Transverse colon (tissue), 4 donors: ENCODE data around the gene AFF1. TPM values are rescaled to one million over a fixed set of nuclear protein-coding genes. Genes with fewer than 3 reads are reported as not detected.

ENCODE experiments used
- DNase-seq: peaks from one replicate; pipeline ENCODE4 v3.0.0-alpha.2; 2019
- H3K27ac ChIP-seq, 4 donors: fragments of 200-600 bp; sonication (generic); 2 replicates each; pipeline ENCODE4 v1.5.1; 2016 to 2018; ENCODE audit warnings: inconsistent platforms in 4 of 4
- H3K27me3 ChIP-seq: fragments of 200-600 bp; sonication (generic); 2 replicates; pipeline ENCODE4 v1.5.1; 2017; ENCODE audit warnings: inconsistent platforms
- H3K36me3 ChIP-seq, 4 donors: fragments of 200-600 bp; sonication (generic); 2 replicates each; pipeline ENCODE4 v1.5.1; 2017 to 2019; ENCODE audit warnings: inconsistent platforms in 4 of 4
- H3K4me1 ChIP-seq, 4 donors: fragments of 200-600 bp; sonication (generic); 2 replicates each; pipeline ENCODE4 v1.5.1; 2017 to 2020; ENCODE audit warnings: inconsistent platforms in 4 of 4
- H3K4me3 ChIP-seq, 4 donors: fragments of 200-600 bp; sonication (generic); 1 replicate in 1 of 4; 2 replicates in 3 of 4; pipeline versions ENCODE4 v1.5.1 to v1.6.1; 2017 to 2019; ENCODE audit warnings: inconsistent platforms in 4 of 4
- H3K9me3 ChIP-seq, 2 donors: fragments of 200-600 bp; sonication (generic); 2 replicates each; pipeline ENCODE4 v1.5.1; 2017 to 2019; ENCODE audit warnings: inconsistent platforms in 2 of 2
- EP300 ChIP-seq: sonication (generic); formaldehyde crosslinking; IDR thresholded peaks from one replicate; pipeline ENCODE4 v1.6.1; 2017; ENCODE audit warnings: antibody characterized with exemption, low read depth
- POLR2A ChIP-seq: fragments of 450-650 bp; IDR thresholded peaks from one replicate; pipeline ENCODE4 v1.6.1; 2016; ENCODE audit warnings: antibody characterized with exemption, mild to moderate bottlenecking, moderate library complexity
- POLR2AphosphoS5 ChIP-seq, 3 donors: sonication (generic); formaldehyde crosslinking; IDR thresholded peaks; one replicate each; pipeline ENCODE4 v1.6.1; 2016; ENCODE audit warnings: antibody characterized with exemption in 3 of 3
- WGBS, 2 donors: methylation state at CpG; one replicate each; pipeline ENCODE4 v1.1.5; 2018; ENCODE audit warnings: low coverage in 1 of 2; 5-methylcytosine and 5-hydroxymethylcytosine counted together
- in situ Hi-C, 4 donors: fragments of 200-750 bp; cut with MboI; loops; one replicate each; pipeline versions ENCODE4 v1.15.0 to v1.15.1; 2017; ENCODE audit warnings: low sequenced_read_pairs in 3 of 4, low pct_ligation_motif_present in 1 of 4, low pct_unique_long_range_greater_than_20kb in 1 of 4
- intact Hi-C: fragments of 100-400 bp; cut with DNase I; formaldehyde crosslinking; loops from one replicate; pipeline ENCODE4 v1.15.1; 2023; ENCODE audit warnings: low total_unique reads
- total RNA-seq, 4 donors: library from RNA; depleted of rRNA; stranded (reverse); fragments of >200 nt; gene quantifications; one replicate each; pipeline ENCODE4 v1.1.0, GENCODE V29; 2016
- TF ChIP-seq, protein P1 (sequence below), 5 experiments: fragments of 200-600 bp in 3 of 5; fragments of 450-650 bp in 2 of 5; sonication (generic) in 3 of 5; IDR thresholded peaks; 1 replicate in 2 of 5; 2 replicates in 3 of 5; pipeline ENCODE4 v1.5.1; 2016 to 2017; ENCODE audit warnings: antibody characterized with exemption in 5 of 5, inconsistent platforms in 3 of 5, mild to moderate bottlenecking in 2 of 5, moderate library complexity in 1 of 5

The AFF1 gene
- total RNA-seq, 4 donors from 2014 or later, result 77.1 to 151 (median 97.0) TPM

GRCh38 chr4:86892636-86892960 is 42.2 kb upstream of the AFF1 start:
- Histone ChIP-seq H3K9me3 (no peaks in the 10 kb centered on the region), H3K4me3 (peak overlapping the region; percentile 50 to 73 (median 68)), H3K4me1 (peaks cover 3 to 17% (median 5%) of the 10 kb centered on the region in 4 donors), H3K27me3 (no peaks in the 10 kb centered on the region), H3K36me3 (no peaks in the 10 kb centered on the region), H3K27ac (peak overlapping the region in 3 of 4 donors; percentile 34 to 63 (median 56))
- 10% methylated on average over 13 of the region's 13 CpGs; no CpG with 5 or more reads in 1 of the 2 donors for WGBS, 2 donors
- DNase-seq, result no peak
- in situ Hi-C loops (loop anchor here in 2 of 4 donors (10.0 kb wide), 1 partner anchor 398 kb away; no protein-coding TSS in a partner anchor), intact Hi-C loops (no loop called here)
- TF ChIP-seq POLR2AphosphoS5 (IDR thresholded peaks at IDR 0.05) (no peak), POLR2A (no peak), EP300 (no peak)
- TF ChIP-seq, protein P1, sequence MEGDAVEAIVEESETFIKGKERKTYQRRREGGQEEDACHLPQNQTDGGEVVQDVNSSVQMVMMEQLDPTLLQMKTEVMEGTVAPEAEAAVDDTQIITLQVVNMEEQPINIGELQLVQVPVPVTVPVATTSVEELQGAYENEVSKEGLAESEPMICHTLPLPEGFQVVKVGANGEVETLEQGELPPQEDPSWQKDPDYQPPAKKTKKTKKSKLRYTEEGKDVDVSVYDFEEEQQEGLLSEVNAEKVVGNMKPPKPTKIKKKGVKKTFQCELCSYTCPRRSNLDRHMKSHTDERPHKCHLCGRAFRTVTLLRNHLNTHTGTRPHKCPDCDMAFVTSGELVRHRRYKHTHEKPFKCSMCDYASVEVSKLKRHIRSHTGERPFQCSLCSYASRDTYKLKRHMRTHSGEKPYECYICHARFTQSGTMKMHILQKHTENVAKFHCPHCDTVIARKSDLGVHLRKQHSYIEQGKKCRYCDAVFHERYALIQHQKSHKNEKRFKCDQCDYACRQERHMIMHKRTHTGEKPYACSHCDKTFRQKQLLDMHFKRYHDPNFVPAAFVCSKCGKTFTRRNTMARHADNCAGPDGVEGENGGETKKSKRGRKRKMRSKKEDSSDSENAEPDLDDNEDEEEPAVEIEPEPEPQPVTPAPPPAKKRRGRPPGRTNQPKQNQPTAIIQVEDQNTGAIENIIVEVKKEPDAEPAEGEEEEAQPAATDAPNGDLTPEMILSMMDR (IDR thresholded peaks at IDR 0.05), result no peak

GRCh38 chr4:86893136-86893535 is 41.7 kb upstream of the AFF1 start:
- WGBS, 2 donors, result 85 to 97% methylated on average over 10 to 19 of the region's 19 CpGs
- H3K27me3 ChIP-seq, result no peaks in the 10 kb centered on the region
- intact Hi-C loops, result no loop called here
- DNase-seq, result no peak
- H3K9me3 ChIP-seq, result no peaks in the 10 kb centered on the region
- no peak for TF ChIP-seq POLR2AphosphoS5 (IDR thresholded peaks at IDR 0.05)
- TF ChIP-seq, protein P1 (IDR thresholded peaks at IDR 0.05), result no peak
- no peak for TF ChIP-seq EP300
- no peak for TF ChIP-seq POLR2A
- no peak overlapping the region for H3K4me3 ChIP-seq
- H3K27ac ChIP-seq, result no peak overlapping the region
- in situ Hi-C loops, result loop anchor here in 2 of 4 donors (10.0 kb wide), 1 partner anchor 398 kb away; no protein-coding TSS in a partner anchor
- H3K36me3 ChIP-seq, result no peaks in the 10 kb centered on the region
- peaks cover 3 to 17% (median 5%) of the 10 kb centered on the region in 4 donors for H3K4me1 ChIP-seq

DNA sequence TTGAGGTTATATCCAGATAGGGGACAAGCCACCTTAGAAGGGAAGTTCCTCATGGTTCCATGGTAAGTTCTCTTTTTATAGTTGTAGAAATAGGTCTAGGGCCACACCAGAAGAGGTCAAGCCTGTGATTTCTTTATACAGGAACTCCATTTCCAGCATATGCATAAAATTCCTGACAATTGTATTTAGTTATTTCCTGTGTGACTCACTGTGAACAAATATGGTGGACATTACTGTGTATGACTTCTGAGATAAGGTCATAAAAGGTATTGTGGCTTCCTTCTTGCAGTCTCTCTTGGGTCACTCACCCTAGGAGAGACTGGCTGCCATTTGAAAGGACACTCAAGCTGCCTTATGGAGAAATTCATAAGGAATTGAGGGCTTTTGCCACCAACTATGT is 40.4 kb upstream of the AFF1 start:
- intact Hi-C loops, result no loop called here
- Histone ChIP-seq H3K9me3 (no peaks in the 10 kb centered on the region), H3K27me3 (no peaks in the 10 kb centered on the region), H3K36me3 (no peaks in the 10 kb centered on the region), H3K27ac (no peak overlapping the region), H3K4me3 (no peak overlapping the region), H3K4me1 (peaks cover 3 to 17% (median 5%) of the 10 kb centered on the region in 4 donors)
- TF ChIP-seq, protein P1 (IDR thresholded peaks at IDR 0.05), result no peak
- no peak for TF ChIP-seq POLR2AphosphoS5 (IDR thresholded peaks at IDR 0.05)
- TF ChIP-seq POLR2A, result no peak
- TF ChIP-seq EP300, result no peak
- in situ Hi-C loops, result loop anchor here in 2 of 4 donors (10.0 kb wide), 1 partner anchor 400 kb away; no protein-coding TSS in a partner anchor
- no peak for DNase-seq

GRCh38 chr4:86895692-86896488 is 38.9 kb upstream of the AFF1 start:
- TF ChIP-seq EP300 (no peak), POLR2A (no peak)
- TF ChIP-seq, protein P1 (IDR thresholded peaks at IDR 0.05), result peak; percentile 60 to 80 (median 72)
- Histone ChIP-seq H3K9me3 (no peaks in the 10 kb centered on the region), H3K4me3 (no peak overlapping the region), H3K4me1 (peaks cover 3 to 15% (median 5%) of the 10 kb centered on the region in 4 donors), H3K36me3 (no peaks in the 10 kb centered on the region), H3K27me3 (no peaks in the 10 kb centered on the region), H3K27ac (no peak overlapping the region)
- no peak for DNase-seq
- intact Hi-C loops, result loop anchor here (5.0 kb wide), 1 partner anchor 399 kb away; no protein-coding TSS in a partner anchor
- in situ Hi-C loops, result loop anchor here (5.0 to 10.0 kb wide), 2 partner anchors 401 to 404 kb away; no protein-coding TSS in a partner anchor
- WGBS, 2 donors, result 75 to 76% methylated on average over 6 of the region's 6 CpGs
